HL-60 (cell line): ENCODE data around the gene SLC12A3.

Experiments used
- DNase-seq, 2 experiments: peaks; one replicate each; pipeline ENCODE4 v3.0.0-alpha.2; 2010 to 2020; ENCODE audit warnings: low read depth in 1 of 2, low spot score in 1 of 2
- H3K27ac ChIP-seq: fragments of 250-450 bp; sonication (Bioruptor Pico); replicated peaks from 2 replicates; pipeline ENCODE4 v1.5.1; 2020; ENCODE audit warnings: mild to moderate bottlenecking, moderate library complexity
- H3K27me3 ChIP-seq: fragments of 250-450 bp; sonication (Bioruptor Pico); 2 replicates; pipeline ENCODE4 v1.5.1; 2021; ENCODE audit warnings: mild to moderate bottlenecking, moderate library complexity; ENCODE audit not compliant: insufficient read depth, poor library complexity, severe bottlenecking
- H3K4me3 ChIP-seq: replicated peaks from 2 replicates; pipeline ENCODE4 v1.5.1; 2011; ENCODE audit warnings: mild to moderate bottlenecking, control low read depth, low read length; ENCODE audit not compliant: insufficient read depth
- GABPA ChIP-seq: IDR thresholded peaks from 2 replicates; pipeline ENCODE4 v1.6.1; 2012; ENCODE audit warnings: low read depth
- POLR2AphosphoS5 ChIP-seq: IDR thresholded peaks from 2 replicates; pipeline ENCODE4 v1.6.1; 2012; ENCODE audit warnings: low read depth
- SPI1 ChIP-seq: IDR thresholded peaks from 2 replicates; pipeline ENCODE4 v1.6.1; 2012; ENCODE audit warnings: low read depth, mild to moderate bottlenecking, borderline replicate concordance
- TF ChIP-seq, protein P1 (sequence below): IDR thresholded peaks from one replicate; pipeline ENCODE4 v1.5.1; 2011; ENCODE audit warnings: low read length, control low read depth, inconsistent platforms; ENCODE audit not compliant: insufficient read depth
- TF ChIP-seq, protein P2 (sequence below): IDR thresholded peaks from 2 replicates; pipeline ENCODE4 v1.6.1; 2012; ENCODE audit warnings: low read depth; ENCODE audit not compliant: insufficient replicate concordance

Gene SLC12A3

DNA sequence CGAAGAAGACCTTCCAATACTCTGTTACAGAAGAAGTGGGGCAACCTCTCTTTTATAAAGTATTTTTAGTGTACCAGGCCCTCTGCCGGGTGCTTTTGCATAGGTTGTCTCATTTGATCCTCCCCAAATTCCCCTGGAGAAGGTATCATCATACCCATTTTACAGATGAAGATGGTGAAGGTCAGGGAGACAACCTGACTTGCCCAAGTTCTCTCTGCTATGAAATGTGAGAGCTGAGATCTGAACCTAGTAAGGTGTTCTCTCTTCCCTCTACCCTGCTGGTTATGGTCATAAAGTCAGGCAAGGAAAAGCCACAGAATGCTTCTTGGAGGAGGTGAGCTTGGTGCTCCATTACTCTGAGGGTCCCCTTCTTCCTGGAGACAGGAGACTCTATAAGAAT, 38.9 kb downstream of the SLC12A3 start:
- TF ChIP-seq, protein P1, sequence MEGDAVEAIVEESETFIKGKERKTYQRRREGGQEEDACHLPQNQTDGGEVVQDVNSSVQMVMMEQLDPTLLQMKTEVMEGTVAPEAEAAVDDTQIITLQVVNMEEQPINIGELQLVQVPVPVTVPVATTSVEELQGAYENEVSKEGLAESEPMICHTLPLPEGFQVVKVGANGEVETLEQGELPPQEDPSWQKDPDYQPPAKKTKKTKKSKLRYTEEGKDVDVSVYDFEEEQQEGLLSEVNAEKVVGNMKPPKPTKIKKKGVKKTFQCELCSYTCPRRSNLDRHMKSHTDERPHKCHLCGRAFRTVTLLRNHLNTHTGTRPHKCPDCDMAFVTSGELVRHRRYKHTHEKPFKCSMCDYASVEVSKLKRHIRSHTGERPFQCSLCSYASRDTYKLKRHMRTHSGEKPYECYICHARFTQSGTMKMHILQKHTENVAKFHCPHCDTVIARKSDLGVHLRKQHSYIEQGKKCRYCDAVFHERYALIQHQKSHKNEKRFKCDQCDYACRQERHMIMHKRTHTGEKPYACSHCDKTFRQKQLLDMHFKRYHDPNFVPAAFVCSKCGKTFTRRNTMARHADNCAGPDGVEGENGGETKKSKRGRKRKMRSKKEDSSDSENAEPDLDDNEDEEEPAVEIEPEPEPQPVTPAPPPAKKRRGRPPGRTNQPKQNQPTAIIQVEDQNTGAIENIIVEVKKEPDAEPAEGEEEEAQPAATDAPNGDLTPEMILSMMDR = no peak
- TF ChIP-seq, protein P2, sequence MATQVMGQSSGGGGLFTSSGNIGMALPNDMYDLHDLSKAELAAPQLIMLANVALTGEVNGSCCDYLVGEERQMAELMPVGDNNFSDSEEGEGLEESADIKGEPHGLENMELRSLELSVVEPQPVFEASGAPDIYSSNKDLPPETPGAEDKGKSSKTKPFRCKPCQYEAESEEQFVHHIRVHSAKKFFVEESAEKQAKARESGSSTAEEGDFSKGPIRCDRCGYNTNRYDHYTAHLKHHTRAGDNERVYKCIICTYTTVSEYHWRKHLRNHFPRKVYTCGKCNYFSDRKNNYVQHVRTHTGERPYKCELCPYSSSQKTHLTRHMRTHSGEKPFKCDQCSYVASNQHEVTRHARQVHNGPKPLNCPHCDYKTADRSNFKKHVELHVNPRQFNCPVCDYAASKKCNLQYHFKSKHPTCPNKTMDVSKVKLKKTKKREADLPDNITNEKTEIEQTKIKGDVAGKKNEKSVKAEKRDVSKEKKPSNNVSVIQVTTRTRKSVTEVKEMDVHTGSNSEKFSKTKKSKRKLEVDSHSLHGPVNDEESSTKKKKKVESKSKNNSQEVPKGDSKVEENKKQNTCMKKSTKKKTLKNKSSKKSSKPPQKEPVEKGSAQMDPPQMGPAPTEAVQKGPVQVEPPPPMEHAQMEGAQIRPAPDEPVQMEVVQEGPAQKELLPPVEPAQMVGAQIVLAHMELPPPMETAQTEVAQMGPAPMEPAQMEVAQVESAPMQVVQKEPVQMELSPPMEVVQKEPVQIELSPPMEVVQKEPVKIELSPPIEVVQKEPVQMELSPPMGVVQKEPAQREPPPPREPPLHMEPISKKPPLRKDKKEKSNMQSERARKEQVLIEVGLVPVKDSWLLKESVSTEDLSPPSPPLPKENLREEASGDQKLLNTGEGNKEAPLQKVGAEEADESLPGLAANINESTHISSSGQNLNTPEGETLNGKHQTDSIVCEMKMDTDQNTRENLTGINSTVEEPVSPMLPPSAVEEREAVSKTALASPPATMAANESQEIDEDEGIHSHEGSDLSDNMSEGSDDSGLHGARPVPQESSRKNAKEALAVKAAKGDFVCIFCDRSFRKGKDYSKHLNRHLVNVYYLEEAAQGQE = no peak
- no peak for TF ChIP-seq GABPA
- TF ChIP-seq SPI1 = no peak
- no peak for TF ChIP-seq POLR2AphosphoS5
- DNase-seq = no peak
- no peak overlapping the region for H3K27ac ChIP-seq
- H3K27me3 ChIP-seq = no peaks in the 10 kb centered on the region
- H3K4me3 ChIP-seq = no peak overlapping the region

DNA sequence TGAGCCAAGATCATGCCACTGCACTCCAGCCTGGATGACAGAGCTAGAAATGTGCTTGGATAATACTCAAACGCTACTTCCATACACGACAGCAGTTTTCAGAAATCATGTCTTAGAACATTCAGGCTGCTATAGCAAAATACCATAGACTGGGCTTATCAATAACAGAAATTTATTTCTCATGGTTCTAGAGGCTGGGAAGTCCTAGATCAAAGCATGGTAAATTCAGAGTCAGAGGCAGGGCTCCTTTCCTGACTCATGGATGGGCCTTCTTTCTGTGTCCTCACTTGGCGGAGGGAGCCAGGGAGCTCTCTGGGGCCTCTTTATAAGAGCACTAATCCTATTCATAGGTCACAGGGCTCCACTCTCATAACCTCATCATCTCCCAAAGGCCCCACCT, 42.4 kb downstream of the SLC12A3 start:
- TF ChIP-seq POLR2AphosphoS5 = no peak
- no peak for TF ChIP-seq GABPA
- TF ChIP-seq, protein P2 = no peak
- no peak for TF ChIP-seq SPI1
- TF ChIP-seq, protein P1 = no peak
- Histone ChIP-seq H3K27me3 (no peaks in the 10 kb centered on the region), H3K4me3 (no peak overlapping the region), H3K27ac (no peak overlapping the region)
- DNase-seq = no peak

DNA sequence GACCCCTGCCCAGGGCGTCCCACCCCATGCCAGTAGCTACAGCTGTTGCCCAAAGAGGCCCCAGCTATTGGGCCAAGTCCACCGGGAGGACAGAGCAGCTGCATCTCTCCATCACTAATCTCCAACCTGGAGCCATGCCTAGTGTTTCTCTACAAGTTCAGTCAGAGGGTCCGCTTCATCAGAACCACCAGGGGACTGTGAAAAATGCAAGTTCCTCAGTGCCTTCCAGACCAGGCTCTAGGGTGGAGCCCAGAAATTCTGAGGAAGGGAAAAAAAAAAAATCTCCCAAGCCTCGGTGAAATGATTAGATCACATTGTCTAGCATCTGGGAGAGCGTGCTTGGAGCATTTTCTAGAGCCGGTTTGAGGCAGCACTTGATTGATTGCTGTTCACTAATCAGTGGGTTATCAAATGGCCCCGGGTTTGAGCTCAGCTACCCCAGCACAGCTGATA, 44.5 kb downstream of the SLC12A3 start:
- TF ChIP-seq, protein P2 = no peak
- TF ChIP-seq SPI1 (no peak), POLR2AphosphoS5 (no peak), GABPA (no peak)
- TF ChIP-seq, protein P1 = no peak
- DNase-seq = no peak
- H3K27ac ChIP-seq = no peak overlapping the region

More for the DNA sequence above, 44.5 kb downstream of the SLC12A3 start:
- Histone ChIP-seq H3K27me3 (no peaks in the 10 kb centered on the region), H3K4me3 (no peak overlapping the region)
